HG03196 (cell line): ENCODE measurements around the gene NDUFS8.
A peak's percentile ranks its signal among the peaks of the same experiment; 100 is the strongest.

ENCODE experiments used
- ATAC-seq: cut with Tn5 transposase; IDR thresholded peaks from one replicate; pipeline ENCODE4 v1.9.1; 2021; ENCODE audit not compliant: unreplicated experiment

NDUFS8 gene

DNA sequence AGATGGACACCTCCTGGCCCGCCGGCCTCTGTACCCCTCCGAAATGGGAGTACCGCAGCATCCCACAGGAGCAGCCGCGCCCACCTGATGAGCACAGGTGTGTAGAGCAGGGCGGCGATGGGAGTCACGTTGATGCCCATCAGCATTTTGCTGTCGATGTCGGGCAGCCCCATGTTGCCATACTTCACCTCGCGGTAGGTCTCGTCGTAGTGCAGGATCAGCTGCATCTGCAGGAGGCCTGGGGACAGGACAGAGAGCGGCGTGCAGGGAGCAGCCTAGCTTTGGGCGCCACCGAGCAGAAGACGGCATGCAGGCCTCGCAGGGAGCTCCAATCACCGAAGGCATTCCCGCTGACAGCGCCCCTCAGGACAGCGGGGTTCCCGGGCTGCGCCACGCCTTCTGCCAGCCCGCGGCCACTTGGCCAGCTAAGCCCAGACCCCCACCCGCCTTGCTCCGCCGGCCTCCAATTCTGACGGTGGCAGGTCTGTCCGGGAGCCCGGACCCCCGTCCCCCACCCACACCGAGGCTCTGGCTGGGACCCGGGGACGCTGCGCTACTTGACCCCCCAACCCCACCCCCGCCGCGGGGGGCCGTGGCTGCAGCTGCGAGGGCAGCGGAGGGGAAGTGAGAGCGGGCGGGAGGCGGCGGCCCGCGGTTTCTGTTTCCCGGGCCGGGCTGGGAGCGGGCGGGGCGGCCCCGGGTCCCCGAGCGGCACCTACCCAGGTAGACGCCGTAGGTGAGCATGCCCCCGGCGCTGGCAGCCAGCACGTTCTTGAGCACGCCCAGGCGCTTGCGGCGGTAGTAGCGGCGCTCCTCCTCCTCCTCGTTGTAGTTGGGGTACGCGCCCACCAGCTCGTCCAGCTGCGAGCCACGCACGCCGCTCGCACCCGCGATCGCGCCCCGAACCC, 27.3 kb upstream of the NDUFS8 start:
- peak; percentile 30 for ATAC-seq

DNA sequence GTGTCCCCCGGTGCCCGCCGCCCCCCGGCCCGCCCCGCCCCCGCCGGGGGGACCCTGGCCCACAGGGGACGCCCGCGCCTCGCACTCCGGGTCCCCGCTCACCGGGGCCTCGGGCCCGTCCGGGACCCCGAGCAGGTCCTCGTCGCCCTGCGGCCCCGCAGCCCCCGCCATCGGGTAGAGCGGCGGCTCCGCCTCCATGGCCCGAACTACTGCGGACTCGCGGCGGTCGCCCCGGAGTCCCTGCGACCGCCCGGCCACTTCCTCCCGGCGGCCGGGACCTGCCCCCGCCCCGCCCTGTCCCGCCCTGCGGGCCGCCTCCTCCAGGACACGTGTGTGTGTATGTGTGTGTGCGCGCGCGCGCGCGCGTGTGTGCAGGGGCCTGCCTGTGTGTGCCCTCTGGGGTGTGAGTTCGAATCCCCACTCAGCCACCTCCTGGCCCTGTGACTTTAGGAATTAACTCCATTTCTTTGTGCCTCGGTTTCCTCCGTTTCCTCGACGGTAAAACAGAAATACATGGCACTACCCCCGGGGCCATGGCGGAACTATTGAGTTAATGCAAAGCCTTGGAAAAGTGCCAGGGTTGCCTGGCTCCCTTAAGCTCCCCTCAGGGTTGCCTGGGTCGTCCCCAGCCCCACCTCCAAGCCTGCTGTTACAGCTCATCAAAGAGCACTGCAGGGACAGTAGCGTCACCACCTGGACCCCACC, 26.5 kb upstream of the NDUFS8 start, which contains the start of gene UNC93B1:
UNC93B1 (minus strand) TSS at position 252 of the 705 bp plus-strand sequence; CDS start at position 198, 54 bp downstream.
- ATAC-seq, result peak; percentile 41

DNA sequence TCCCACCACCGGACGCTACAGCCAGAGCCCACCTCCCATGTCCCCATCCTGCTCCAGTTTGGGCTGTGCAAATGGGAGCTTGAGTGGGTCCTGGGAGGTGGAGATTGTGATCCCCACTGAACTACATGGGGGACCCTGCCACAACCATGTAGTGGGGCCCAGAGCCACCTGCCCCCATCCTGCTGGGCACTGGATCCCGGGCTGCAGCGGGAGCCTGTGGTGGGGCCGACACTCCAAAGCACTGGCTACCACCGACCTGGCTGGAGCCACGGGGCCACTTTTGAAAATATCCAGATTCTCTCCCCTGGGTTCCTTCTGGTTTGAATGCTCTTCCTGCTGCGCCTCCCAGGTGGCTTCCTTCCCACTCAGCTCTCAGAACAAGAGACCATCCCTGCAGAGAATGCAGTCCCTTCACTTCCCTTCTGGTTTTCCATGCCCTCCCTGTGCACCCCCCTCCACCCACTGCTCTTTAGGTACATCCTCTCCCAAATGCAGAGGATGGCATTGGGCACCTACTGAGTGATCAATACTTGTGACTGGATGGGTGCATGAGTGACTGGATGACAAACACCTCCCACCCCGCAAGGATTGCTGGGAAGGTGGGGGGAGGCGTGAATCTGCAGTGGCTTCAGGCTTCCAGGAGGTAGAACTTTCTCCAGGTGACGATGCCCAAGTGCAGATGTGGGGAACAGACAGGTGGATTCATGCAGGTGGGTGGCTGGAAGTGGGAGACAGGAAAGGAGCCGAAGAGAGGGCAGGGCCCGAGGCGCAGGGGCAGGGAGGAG, 25.7 kb upstream of the NDUFS8 start:
- ATAC-seq, result no peak

DNA sequence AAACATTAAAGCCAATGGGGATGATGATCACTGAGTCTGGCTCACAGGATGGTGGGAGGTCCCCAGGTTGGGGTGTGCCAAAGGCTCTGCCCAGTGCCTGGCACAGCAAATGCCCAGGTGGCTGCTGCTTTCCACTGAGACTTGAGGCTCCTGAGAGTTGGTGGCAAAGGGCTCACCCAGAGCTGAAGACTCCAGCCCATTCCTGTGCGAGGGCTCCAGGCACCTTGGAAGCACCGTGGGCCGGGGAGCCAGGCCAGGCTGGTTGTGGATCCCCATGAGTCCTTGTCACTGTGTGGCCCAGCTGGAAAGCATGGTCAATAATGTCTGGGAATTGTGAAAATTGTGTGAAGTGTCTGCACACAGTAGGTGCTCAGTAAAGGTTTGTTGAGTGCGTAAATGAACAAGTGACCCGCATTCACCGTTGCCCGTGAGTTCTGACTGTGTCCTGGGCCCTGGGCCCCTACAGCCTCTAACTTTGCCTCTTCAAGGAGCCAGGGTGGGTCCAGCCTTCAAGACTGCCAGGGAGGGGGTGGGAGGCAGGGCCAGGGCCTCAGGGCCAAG, 23.8 kb upstream of the NDUFS8 start:
- ATAC-seq, result no peak

DNA sequence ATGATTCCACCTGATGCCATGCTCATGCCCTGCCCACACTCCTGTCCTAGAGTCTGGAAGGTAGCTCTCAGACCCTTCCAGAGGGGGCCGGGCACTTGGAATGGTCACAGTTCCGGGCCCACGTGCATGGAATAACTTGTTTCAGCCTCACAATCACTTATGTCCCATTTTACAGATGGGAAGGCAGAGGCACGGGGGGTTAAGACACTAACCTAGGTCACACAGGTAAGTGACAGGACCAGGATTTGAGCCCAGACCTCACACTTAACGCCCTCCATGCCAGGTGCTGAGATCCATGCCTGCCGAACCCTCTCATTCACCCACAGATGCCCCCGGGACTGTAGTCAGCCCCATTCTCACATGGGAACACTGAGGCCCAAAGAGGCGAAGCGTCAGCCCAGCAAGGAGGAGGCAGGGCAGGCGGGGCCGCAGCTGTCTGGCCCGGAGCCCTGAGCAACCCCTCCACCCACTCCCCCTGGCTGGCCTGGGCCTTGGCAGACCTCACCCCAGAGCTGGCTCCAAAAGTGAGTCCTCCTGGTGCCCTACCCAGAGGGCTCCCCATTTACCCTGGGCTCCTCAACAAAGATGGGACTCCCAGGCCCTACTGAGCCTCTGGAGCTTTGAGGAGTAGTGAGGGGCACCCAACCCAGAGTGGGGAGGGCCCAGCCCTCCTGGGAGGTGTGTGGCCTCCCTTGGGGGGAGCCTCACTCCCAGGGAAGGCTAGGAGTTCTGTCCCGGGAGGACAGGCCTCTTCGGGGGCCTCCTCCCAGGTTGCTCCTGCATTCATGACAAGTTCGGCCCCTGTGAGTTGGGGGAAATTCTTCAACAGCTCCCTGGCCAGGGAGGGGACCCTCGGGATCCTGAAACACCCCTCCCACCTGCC, 22.7 kb upstream of the NDUFS8 start:
- no peak for ATAC-seq

DNA sequence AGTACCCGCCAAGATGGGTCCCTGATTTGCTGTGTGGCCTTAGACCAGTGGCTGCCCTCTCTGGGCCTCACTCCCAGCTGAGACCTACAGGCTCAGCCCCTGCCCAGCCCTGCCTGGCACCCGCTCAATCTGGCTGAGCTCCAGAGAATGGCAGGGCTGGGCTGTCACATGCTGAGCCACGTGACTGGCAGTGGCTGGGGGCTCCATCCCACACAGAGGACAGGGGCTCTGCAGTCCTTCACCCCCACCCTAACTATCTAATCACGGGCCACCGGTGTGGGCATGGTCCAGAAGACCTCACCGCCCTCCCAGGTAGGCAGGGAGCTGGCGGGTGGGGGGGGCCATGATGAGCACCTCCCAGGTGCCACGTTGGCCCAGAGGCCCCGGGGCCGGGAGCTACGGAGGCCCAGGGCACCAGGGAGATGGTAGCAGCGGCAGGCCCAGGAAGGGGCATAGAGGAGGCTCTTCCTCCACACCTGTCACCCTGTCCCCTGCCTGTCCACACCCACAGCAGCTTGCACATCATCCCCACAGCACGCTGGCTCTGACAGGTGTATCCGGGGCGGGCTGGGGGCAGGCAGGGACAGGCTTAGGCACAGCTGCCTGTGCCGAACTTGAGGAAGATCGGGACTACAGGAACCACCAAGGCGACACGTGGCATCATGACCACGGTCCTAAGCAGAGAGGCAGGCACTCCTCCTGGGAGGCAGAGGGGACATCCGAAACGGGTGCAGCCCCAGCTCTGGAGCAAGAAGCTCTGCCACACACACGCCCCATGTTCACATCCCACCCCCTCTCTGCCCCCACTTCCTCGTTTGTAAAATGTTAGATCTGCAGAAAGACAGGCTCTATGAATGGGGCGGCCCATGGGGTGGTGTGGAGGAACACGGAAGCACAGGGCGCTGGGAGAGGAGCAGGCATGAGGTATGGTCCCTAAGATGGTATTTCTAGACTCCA, 21.8 kb upstream of the NDUFS8 start:
- ATAC-seq, result no peak

DNA sequence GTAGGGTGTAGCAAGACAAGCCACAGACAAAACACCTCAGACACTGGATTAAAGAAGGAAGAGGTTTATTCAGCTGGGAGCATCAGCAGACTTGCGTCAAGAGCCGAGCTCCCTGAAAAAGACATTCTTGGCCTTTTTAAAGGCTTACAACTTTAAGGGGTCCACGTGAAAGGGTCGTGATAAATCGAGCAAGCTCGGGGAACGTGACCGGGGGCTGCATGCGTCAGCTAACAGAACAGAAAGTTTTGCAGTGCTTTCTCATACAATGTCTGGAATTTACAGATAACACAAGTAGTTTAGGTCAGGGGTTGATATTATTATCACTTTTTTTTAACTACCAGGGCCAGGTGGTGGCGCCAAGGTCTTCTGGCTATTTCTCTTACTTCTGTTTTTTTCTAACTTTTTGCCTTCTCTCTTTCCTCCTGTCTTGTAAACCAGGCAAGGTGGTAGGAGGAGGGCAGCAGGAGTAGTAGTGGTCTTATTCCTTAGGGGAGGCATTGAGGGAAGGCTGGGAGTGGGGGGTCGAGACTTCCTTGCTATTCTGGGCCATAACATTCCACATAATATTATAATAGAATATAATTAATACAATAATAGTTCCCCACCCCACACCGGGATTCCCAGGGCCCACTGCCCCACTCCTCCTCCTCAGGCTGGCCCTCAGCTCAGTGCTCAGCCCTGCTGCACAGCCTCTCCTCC, 20.9 kb upstream of the NDUFS8 start:
- ATAC-seq, result no peak

DNA sequence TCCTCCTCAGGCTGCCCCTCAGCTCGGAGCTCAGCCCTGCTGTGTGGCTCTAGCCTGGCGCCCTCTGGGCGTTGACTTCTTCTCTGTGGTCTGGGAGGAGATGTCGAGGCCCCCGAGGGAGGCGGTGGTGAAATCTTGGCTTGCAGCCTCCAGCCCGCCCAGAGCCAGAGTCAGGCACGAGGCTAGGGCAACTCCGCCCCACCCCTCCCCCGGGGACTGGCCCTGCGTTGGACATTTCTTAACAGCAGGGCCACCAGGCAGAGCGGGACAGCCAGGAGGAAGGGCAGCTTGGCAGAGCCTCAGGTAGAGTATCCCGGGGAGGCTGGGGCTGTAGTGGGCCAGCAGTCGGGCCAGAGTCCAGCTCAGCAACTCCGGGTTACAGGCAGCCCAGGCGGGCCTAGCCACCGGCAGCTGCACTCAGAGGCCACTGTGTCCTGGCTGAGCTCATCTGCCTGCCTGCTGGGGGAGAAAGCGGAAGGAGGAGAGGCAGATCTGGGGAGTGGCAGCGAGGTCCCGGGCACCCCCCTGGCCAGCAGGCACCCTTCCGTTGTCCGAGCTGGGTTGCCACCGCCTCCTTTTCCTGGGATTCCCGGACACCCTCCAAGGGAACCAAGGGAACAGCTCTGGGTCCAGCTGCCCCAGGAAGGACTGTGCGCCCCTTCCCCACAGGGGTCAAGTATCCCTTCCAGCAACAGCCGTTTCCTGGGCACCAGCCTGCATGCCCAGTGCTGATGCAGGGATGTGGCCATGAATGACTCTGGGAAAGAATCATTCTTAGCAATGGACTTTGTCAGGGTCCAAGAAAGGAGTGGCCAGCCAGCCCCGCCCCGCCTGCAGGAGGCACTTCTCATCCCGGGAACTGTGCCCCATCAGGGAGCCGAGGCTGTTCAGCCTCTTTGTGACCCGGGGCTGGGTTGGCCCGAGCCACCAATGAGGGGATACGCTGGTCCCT, 20.1 kb upstream of the NDUFS8 start, which contains the start of gene ALDH3B1:
ALDH3B1 (plus strand) TSS at position 238 of the 952 bp plus-strand sequence. CDS start 4,971 bp downstream, outside the sequence.
- no peak for ATAC-seq

DNA sequence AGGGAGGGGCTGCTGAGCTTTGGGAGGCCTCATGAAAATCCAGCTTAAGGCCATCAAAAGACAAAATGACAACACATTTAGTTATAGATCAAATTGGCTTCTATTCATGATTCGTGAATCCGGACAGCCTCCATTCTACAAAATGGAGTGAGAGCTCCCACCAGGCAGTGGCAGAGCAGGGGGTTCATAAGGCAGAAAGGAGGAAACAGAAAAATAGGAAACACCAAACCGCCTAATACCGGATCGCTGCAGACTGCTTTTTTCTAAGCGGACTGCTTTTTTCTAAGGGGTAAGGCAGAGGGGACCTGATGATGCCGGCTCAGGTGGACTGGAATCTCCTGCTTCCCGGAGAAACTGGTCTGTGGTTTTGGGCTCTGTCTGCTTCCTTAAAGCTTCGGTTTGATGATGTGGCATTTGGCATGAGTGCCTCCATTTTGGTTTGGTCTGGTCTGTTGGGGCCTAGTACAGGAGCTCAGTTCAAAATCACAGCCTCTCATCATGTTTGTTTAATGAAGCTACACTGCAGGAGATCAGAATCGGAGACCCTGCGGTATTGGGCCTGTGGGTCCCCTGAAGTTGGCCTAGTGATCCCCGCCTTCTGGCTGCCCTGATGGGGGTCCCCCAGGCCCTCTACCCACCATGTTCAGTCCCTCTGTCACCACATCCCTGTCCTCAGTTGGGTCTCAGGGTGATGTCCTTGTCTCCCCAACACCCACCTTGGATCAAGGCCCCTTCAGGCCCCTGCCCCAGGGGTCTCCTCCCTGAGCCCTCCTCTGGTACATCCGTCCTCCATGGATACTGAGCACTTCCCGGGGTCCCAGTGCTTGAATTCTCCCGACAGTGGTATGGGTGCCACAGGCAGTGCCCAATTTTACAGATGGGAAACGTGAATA, 19.2 kb upstream of the NDUFS8 start:
- ATAC-seq, result no peak

DNA sequence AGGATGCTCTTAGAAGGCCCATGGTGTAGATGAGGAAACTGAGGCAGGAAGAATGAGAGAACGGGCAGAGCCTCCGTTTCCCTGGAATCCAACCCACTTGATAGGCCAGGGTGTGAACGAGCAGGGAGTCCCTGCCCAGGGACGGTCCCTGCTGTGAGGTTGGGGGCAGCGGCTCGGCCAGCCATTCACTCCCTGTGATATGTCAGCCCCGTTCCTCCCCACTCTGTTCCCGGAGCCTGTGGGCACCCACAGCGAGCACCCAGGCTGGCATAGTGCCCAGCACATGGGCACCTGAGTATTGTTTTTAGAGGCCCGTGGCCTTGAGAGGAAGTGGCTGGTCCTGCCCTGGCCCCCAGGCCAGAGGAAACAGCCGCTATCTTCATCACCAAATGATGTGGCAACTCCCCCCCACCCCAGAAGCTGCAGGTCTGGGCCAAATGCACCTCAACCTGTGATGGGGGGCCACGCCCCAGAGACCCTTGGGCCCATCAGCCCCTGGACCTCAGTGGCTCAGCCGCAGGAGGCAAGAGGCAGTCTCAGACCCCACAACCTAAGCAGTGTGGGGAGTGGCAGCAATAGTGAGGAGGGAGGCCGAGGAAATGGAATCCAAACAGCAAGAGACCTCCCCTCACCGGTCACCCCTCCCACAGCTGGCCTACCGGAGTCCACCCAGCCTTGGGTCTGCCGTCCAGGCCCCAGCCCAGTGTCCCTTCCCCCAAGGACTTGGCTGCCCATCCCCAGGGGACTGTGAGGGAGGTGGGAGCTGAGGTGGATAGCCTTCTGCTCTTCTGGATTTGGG, 18.2 kb upstream of the NDUFS8 start:
- no peak for ATAC-seq

DNA sequence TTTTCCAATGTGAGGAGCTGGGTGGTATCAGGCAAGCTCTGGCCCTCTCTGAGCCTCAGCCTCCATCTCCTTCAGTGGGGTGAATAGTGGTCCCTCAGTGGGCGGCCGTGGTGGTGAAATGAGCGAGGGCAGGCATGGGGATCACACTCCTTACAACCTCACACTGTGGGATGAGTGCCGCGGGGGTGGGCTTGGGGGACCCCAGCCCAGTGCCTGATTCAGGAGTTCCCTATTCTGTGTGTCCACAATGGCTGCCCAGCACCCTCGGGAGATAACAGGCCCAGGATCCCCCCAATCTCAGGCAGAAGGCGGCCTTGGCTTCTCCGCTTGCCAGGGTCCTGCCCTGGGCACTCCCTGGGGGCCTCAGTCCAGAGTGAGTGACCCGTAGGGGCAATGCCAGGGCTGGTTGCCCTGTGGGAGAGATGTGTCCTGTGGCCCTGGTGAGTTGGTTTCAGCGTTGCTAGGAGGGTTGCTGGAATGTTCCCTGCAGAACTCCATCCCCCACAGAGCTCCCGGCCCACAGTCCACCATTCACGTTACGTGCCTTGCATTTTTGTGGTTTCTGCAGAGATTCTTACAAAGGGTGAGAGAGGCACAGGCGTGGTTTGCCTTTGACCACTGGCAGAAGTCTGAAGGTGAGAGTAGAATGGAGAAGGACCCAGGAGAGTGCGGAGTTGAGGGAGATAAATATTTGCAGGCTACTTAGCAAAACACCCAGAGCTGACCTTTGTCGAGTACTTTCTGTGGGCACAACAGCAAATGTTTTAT, 17.5 kb upstream of the NDUFS8 start:
- no peak for ATAC-seq

DNA sequence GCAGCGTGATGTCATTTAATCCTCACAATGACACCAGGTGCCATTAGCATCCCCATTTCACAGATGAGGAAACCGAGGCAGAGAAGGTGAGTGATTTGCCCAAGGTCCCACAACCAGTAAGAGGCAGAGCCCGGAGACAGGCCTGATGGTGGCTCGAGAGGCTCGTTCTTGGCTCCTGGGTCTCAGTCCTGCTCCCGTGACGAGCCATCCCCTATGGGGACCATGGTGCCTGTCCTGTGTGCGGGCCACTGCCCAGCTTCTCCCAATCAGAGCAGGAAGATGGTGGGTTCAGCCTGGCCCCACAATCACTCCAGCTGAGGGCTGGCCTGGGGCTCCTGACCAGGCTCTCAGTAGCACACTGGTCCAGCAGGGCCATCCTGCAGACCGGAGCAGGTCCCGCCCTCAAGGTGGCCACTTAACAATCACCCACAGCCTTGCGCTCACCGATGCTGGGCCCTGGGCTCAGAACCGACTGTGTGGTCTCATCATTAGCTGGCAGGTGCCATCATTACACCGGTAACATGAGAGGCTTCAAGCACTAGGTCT, 16.8 kb upstream of the NDUFS8 start:
- ATAC-seq, result no peak

DNA sequence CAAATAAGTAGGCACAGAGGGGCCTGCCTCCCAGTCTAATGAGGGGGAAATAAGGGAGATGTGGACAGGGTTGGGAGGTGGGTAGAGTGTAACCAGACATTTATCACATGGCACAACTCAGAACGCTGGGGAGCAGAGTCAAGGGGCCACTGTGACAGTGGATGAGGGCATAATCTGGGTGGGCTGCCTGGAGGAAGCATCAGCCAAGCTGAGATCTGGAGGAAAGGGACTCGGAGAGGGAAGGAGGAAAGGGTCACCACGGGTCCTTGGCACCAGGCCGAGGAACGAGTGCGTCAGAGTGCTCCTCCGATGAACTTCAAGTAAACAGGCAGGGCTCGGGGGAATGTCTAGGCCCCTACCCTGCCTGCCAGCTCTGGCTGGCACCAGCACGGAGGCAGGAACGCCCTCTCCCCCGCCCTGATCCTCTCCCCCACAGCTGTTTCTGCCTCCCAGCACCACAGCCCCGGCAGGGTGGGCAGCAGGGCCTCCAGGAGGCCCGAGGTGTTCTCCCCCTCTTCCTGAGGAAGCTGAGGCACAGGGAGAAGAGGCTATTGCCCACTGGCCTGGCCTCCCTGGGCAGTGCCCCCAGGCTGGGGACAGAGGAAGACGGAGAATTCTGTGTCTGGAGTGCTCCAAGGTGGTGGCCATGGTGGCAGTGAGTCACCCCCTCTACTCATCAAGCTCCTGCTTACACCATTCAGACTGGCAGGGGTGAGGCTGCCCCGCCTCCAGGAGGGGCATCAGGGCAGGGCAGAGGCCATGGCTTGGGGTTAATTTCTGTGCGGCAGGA, 16.1 kb upstream of the NDUFS8 start:
- no peak for ATAC-seq
